Endothelial cell of umbilical vein (primary cell): ENCODE results near the gene TTLL11. TPM values are rescaled to one million over a fixed set of nuclear protein-coding genes. Genes with fewer than 3 reads are reported as not detected.

Source experiments
- BruUV-seq: library from RNA; stranded (reverse); fragments of 400-500 nt; replicated peaks from 2 replicates; lab custom pipeline; 2021; lab: Mats Ljungman, UMichigan
- CTCF ChIA-PET: fragments of 300-600, 350-600 bp; sonication (Branson Sonifier 250); formaldehyde crosslinking; loops from one replicate; lab custom pipeline; 2021; ENCODE audit warnings: antibody characterized with exemption, inconsistent platforms; lab: Charles Lee
- POLR2A ChIA-PET: fragments of 300-600, 350-600 bp; sonication (Branson Sonifier 250); formaldehyde crosslinking; loops from one replicate; lab custom pipeline; 2021; ENCODE audit warnings: antibody characterized with exemption, inconsistent platforms; lab: Charles Lee
- DNase-seq: peaks from one replicate; pipeline ENCODE4 v3.0.0-alpha.2; 2011; ENCODE audit warnings: low read depth, low spot score
- FAIRE-seq: peaks from 2 replicates; lab custom pipeline; 2011; peaks lifted over from hg19 to GRCh38; lab: Jason Lieb, UNC
- H2AFZ ChIP-seq: 2 replicates; pipeline ENCODE4 v1.6.0; 2012; ENCODE audit warnings: low read depth, low read length, control low read depth, inconsistent platforms
- H3K27ac ChIP-seq: 2 replicates; pipeline ENCODE4 v1.5.1; 2011; ENCODE audit warnings: low read depth, mild to moderate bottlenecking, control low read depth, low read length, moderate library complexity; ENCODE audit not compliant: insufficient read depth
- H3K27me3 ChIP-seq, 2 experiments: 2 replicates each; pipeline versions ENCODE4 v1.6.0 to v1.6.1; 2011; ENCODE audit warnings: low read length in 2 of 2, mixed read lengths in 1 of 2; ENCODE audit not compliant: control insufficient read depth in 2 of 2, insufficient read depth in 2 of 2
- H3K36me3 ChIP-seq, 2 experiments: 2 replicates in 1 of 2; 3 replicates in 1 of 2; pipeline ENCODE4 v1.5.1; 2011; ENCODE audit warnings: low read length in 2 of 2, mild to moderate bottlenecking in 1 of 2, moderate library complexity in 1 of 2; ENCODE audit not compliant: control insufficient read depth in 2 of 2, insufficient read depth in 2 of 2; ENCODE audit errors: extremely low read depth in 1 of 2
- H3K4me1 ChIP-seq: 3 replicates; pipeline ENCODE4 v1.5.1; 2011; ENCODE audit warnings: mild to moderate bottlenecking, low read length; ENCODE audit not compliant: control insufficient read depth, insufficient read depth; ENCODE audit errors: extremely low read depth
- H3K4me2 ChIP-seq: 2 replicates; pipeline ENCODE4 v1.6.1; 2011; ENCODE audit warnings: low read length, control low read depth, mixed read lengths; ENCODE audit not compliant: insufficient read depth
- H3K4me3 ChIP-seq, 3 experiments: fragments of 200-600 bp in 1 of 3; sonication (generic), shearing (Covaris generic) in 1 of 3; replicated peaks in 1 of 3; 2 replicates each; pipeline ENCODE4 v1.5.1; 2011 to 2016; ENCODE audit warnings: control low read depth in 3 of 3, low read length in 3 of 3, mild to moderate bottlenecking in 2 of 3, inconsistent platforms in 1 of 3, low read depth in 1 of 3, moderate library complexity in 1 of 3; ENCODE audit not compliant: insufficient read depth in 1 of 3
- H3K79me2 ChIP-seq: 2 replicates; pipeline ENCODE4 v1.6.0; 2012; ENCODE audit warnings: low read length, inconsistent platforms; ENCODE audit not compliant: control insufficient read depth, insufficient read depth
- H3K9ac ChIP-seq: replicated peaks from 2 replicates; pipeline ENCODE3; 2011; ENCODE audit warnings: low read length, control low read depth; ENCODE audit not compliant: insufficient read depth; ENCODE audit errors: extremely low read depth
- H3K9me1 ChIP-seq: replicated peaks from 3 replicates; pipeline ENCODE4 v1.6.0; 2011; ENCODE audit warnings: mild to moderate bottlenecking, low read length; ENCODE audit not compliant: control insufficient read depth, insufficient read depth; ENCODE audit errors: extremely low read depth
- H3K9me3 ChIP-seq: replicated peaks from 2 replicates; pipeline ENCODE4 v1.5.1; 2012; ENCODE audit warnings: low read length, inconsistent platforms; ENCODE audit not compliant: control insufficient read depth, insufficient read depth
- H4K20me1 ChIP-seq: replicated peaks from 2 replicates; pipeline ENCODE3; 2011; ENCODE audit warnings: mild to moderate bottlenecking, low read length; ENCODE audit not compliant: control insufficient read depth, insufficient read depth; ENCODE audit errors: extremely low read depth
- CTCF ChIP-seq, 2 donors: IDR thresholded peaks; 1 replicate in 1 of 2; 2 replicates in 1 of 2; pipeline ENCODE4 v1.5.1; 2011; ENCODE audit warnings: low read length in 2 of 2, mild to moderate bottlenecking in 2 of 2, moderate library complexity in 2 of 2, control low read depth in 1 of 2, inconsistent platforms in 1 of 2, low read depth in 1 of 2; ENCODE audit not compliant: insufficient read depth in 1 of 2; ENCODE audit errors: extremely low read depth in 1 of 2
- EZH2 ChIP-seq: IDR thresholded peaks from 2 replicates; pipeline ENCODE4 v1.6.1; 2012; ENCODE audit warnings: borderline replicate concordance, low read depth, mild to moderate bottlenecking, moderate library complexity, low read length, inconsistent platforms; ENCODE audit not compliant: severe bottlenecking
- FOS ChIP-seq: IDR thresholded peaks from 2 replicates; pipeline ENCODE4 v1.6.1; 2011; ENCODE audit warnings: mild to moderate bottlenecking, low read length, moderate library complexity, borderline replicate concordance; ENCODE audit not compliant: insufficient read depth
- GATA2 ChIP-seq: IDR thresholded peaks from 2 replicates; pipeline ENCODE4 v1.7.0; 2011; ENCODE audit warnings: low read depth, mild to moderate bottlenecking, moderate library complexity, mixed read lengths, low read length; ENCODE audit not compliant: insufficient read length, insufficient read depth
- JUN ChIP-seq: IDR thresholded peaks from 2 replicates; pipeline ENCODE4 v1.6.1; 2011; ENCODE audit warnings: borderline replicate concordance, low read depth; ENCODE audit not compliant: insufficient read length, insufficient read depth
- MAX ChIP-seq: IDR thresholded peaks from 2 replicates; pipeline ENCODE4 v1.6.1; 2011; ENCODE audit not compliant: insufficient read depth, insufficient read length
- MYC ChIP-seq: IDR thresholded peaks from one replicate; pipeline ENCODE4 v1.6.1; 2011; ENCODE audit warnings: mild to moderate bottlenecking, low read depth, low read length
- POLR2A ChIP-seq: IDR thresholded peaks from 2 replicates; pipeline ENCODE4 v1.6.1; 2012; ENCODE audit warnings: low read depth, mild to moderate bottlenecking, control low read depth, low read length
- POLR2AphosphoS5 ChIP-seq: IDR thresholded peaks from 2 replicates; pipeline ENCODE4 v1.6.1; 2012; ENCODE audit warnings: low read depth, mild to moderate bottlenecking, control low read depth, low read length, moderate library complexity; ENCODE audit not compliant: insufficient read depth
- dilution Hi-C: fragments of 300-500 bp; cut with MboI; formaldehyde crosslinking; loops from one replicate; pipeline ENCODE4 v1.15.0; 2019; ENCODE audit warnings: low sequenced_read_pairs; ENCODE audit not compliant: extremely low pct_ligation_motif_present
- intact Hi-C: fragments of 100-400 bp; cut with micrococcal nuclease; formaldehyde crosslinking; loops from one replicate; pipeline ENCODE4 v1.10.0; 2022
- polyA plus RNA-seq, 4 experiments: library from polyadenylated mRNA; depleted of rRNA in 3 of 4; stranded (reverse) in 3 of 4; unstranded in 1 of 4; fragments of >200 nt; gene quantifications; 2 replicates each; pipeline versions ENCODE4 v1.2.1 to v1.2.3, GENCODE V29; 2011 to 2012; ENCODE audit warnings: missing spikeins in 1 of 4
- total RNA-seq: library from RNA; stranded (reverse); gene quantifications from 2 replicates; pipeline ENCODE4 v1.2.3, GENCODE V29; 2021

TTLL11 gene
- total and polyA plus RNA-seq, 2 donors (not counting 3 experiments of a cell fraction or from before 2014, with no cell fraction given), result 4.9 to 5.1 TPM

GRCh38 chr9:121966706-121967105 lies 126.4 kb downstream of the TTLL11 start:
- dilution Hi-C loops, result no loop called here

More at GRCh38 chr9:121966706-121967105, 126.4 kb downstream of the TTLL11 start:
- POLR2A ChIA-PET, result no interaction called here
- Histone ChIP-seq H3K4me1 (peaks cover 25% of the 10 kb centered on the region), H3K4me3 (no peak overlapping the region), H4K20me1 (no peaks in the 10 kb centered on the region), H3K9ac (no peak overlapping the region), H3K4me2 (no peak overlapping the region), H3K36me3 (no peaks in the 10 kb centered on the region), H3K27me3 (no peaks in the 10 kb centered on the region), H3K79me2 (peaks cover 13% of the 10 kb centered on the region), H2AFZ (no peak overlapping the region), H3K9me3 (no peaks in the 10 kb centered on the region), H3K27ac (no peak overlapping the region), H3K9me1 (no peaks in the 10 kb centered on the region)
- DNase-seq, result no peak
- TF ChIP-seq FOS (no peak), POLR2A (no peak), CTCF (IDR thresholded peaks at IDR 0.05; ENCODE audit: extremely low read depth in 1 of 2, insufficient read depth in 1 of 2, low read depth in 1 of 2, low read length in 2 of 2) (no peak), POLR2AphosphoS5 (no peak), GATA2 (no peak), JUN (no peak), MYC (no peak), MAX (no peak), EZH2 (no peak)
- FAIRE-seq, result no peak
- intact Hi-C loops, result no loop called here
- CTCF ChIA-PET, result interaction anchor here (1.2 kb wide), 1 partner anchor 10 kb away, joined by 3 read pairs; no protein-coding TSS in a partner anchor
- no TSS peak for BruUV-seq
